Brain microvascular endothelial cell (primary cell): ENCODE measurements around the gene MVK.

Experiments
- DNase-seq: peaks from one replicate; pipeline ENCODE4 v3.0.0-alpha.2; 2020
- H3K27ac ChIP-seq: fragments of 250-450 bp; sonication (Bioruptor Pico); 2 replicates; pipeline ENCODE4 v1.5.1; 2020; ENCODE audit warnings: mild to moderate bottlenecking, moderate library complexity
- H3K27me3 ChIP-seq: fragments of 250-450 bp; sonication (Bioruptor Pico); replicated peaks from 2 replicates; pipeline ENCODE4 v1.5.1; 2020; ENCODE audit warnings: mild to moderate bottlenecking
- H3K36me3 ChIP-seq: fragments of 250-450 bp; sonication (Bioruptor Pico); replicated peaks from 2 replicates; pipeline ENCODE4 v1.5.1; 2020; ENCODE audit warnings: mild to moderate bottlenecking
- H3K4me3 ChIP-seq: 2 replicates; pipeline ENCODE4 v1.5.1; 2011; ENCODE audit warnings: low read depth, mild to moderate bottlenecking, control low read depth, low read length, moderate library complexity
- in situ Hi-C: cut with HindIII; loops from 2 replicates; pipeline ENCODE4 v1.10.0; 2017; ENCODE audit warnings: low sequenced_read_pairs, low pct_ligation_motif_present
- TF ChIP-seq, protein P1 (sequence below): IDR thresholded peaks from 2 replicates; pipeline ENCODE4 v1.5.1; 2011; ENCODE audit warnings: low read depth, mild to moderate bottlenecking, moderate library complexity, low read length, control low read depth, inconsistent platforms; ENCODE audit errors: missing control alignments

Gene MVK

DNA sequence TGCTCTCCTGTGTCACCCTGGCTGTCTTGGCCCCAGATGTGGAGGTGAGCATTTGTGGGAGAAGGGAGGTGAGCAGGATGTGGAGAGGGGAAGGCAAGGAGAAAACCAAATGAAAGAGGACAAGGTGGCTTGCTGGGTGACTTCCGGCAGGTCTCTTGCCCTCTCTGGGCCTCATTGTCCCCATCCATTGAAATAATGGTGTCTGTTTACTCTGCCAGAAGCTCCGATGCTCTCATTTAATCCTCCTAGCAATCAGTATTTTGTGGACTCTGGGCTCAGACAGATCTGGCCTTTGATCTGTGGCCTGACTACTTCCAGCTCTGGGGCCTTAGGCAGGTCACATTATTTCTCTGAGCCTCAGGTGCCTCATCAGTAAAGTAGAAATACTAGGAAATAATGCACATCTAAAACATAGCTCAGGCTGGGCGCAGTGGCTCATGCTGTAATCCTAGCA lies 30.6 kb downstream of the MVK start:
- DNase-seq = no peak
- no peaks in the 10 kb centered on the region for H3K36me3 ChIP-seq
- in situ Hi-C loops = no loop called here
- H3K4me3 ChIP-seq = no peak overlapping the region
- peaks cover 9% of the 10 kb centered on the region for H3K27me3 ChIP-seq
- H3K27ac ChIP-seq = no peak overlapping the region
- TF ChIP-seq, protein P1, sequence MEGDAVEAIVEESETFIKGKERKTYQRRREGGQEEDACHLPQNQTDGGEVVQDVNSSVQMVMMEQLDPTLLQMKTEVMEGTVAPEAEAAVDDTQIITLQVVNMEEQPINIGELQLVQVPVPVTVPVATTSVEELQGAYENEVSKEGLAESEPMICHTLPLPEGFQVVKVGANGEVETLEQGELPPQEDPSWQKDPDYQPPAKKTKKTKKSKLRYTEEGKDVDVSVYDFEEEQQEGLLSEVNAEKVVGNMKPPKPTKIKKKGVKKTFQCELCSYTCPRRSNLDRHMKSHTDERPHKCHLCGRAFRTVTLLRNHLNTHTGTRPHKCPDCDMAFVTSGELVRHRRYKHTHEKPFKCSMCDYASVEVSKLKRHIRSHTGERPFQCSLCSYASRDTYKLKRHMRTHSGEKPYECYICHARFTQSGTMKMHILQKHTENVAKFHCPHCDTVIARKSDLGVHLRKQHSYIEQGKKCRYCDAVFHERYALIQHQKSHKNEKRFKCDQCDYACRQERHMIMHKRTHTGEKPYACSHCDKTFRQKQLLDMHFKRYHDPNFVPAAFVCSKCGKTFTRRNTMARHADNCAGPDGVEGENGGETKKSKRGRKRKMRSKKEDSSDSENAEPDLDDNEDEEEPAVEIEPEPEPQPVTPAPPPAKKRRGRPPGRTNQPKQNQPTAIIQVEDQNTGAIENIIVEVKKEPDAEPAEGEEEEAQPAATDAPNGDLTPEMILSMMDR = no peak

DNA sequence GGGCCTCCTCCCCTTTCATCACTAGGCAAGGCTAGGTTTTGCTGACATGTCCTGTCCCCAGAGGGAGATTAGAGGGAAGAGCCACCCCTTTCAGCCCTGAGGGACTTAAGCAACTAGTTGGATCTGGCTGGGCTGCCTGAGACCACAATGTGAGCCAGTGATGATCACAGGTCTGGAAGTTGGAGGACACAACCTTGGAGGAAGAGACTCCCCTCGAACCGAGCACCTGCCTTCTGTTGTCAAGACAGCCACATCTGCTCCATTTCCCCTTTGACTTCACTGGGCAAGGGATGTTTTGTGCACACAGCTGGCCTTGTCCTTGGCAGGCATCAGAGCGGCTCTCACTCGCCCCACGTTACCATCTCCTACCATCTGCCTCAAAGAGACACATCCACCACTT lies 31.4 kb downstream of the MVK start:
- in situ Hi-C loops = no loop called here
- Histone ChIP-seq H3K4me3 (no peak overlapping the region), H3K27ac (no peak overlapping the region), H3K36me3 (no peaks in the 10 kb centered on the region), H3K27me3 (peaks cover 9% of the 10 kb centered on the region)
- TF ChIP-seq, protein P1 = no peak
- DNase-seq = no peak

DNA sequence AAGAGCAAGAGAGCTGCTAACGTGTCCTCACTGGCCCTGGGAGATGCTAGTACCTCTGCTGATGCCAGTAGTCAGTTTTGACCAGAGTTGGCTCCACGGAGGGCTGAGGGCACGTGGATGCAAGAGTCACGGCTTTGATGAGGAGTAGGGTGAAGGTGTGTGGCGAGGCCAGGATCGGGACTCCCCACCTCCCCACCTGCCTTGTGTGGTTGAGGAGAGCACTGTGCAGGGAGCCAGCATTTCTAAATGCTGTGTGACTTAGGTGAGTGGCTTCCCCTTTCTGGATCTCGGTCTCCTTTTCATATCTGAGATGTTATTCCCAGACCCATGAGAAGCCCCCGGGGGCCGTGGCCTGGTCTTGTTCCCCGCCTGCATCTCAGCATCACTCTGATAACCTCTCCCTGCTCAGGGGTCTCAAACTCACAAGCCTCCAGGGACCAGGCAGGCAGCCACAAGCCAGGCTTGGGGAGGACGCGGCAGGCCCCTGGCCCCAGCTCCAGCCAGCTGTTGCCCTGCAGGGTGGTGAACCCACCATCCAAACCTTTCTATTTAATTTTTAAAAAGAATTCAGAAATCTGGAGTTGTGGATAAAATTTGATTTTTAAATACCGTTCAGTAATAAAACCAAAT lies 32.1 kb downstream of the MVK start:
- TF ChIP-seq, protein P1 = no peak
- peaks cover 9% of the 10 kb centered on the region for H3K27me3 ChIP-seq
- H3K27ac ChIP-seq = no peak overlapping the region
- H3K4me3 ChIP-seq = no peak overlapping the region
- H3K36me3 ChIP-seq = no peaks in the 10 kb centered on the region
- no peak for DNase-seq
- in situ Hi-C loops = no loop called here

DNA sequence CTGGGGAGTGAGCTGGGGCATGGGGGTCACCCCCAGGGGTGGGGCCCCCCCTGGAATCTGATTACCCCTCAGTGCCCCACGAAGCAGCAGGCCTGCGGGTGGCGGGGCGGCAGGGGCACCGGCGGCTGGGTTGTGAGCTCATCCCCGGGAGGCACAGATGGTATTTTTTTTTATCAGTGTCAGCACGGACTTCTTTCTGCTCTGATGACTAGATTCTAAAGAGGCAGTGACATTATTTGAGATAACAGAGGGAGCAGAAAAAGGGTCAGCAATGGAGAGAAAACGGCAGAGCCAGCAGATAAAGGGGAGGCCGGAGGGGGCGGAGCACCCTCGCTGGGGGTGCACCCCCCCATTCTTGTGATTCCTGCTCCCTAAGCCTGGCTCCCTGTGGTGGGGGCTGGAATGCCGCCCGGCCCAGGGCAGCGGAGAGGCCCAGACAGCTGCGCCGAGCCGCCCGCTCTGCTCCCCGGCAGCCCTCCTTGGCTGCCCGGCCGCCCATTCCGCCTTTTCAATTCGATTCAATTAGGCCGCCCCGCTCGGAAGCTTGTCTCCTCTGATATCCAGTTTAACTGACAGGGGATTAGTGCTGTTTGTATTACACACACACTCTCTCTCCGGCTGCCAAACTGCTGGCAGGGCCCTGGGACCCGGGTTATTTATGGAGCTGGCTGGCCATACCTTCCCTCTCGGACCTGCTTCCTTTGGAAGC lies 32.9 kb downstream of the MVK start:
- Histone ChIP-seq H3K27ac (no peak overlapping the region), H3K27me3 (peaks cover 9% of the 10 kb centered on the region), H3K36me3 (no peaks in the 10 kb centered on the region), H3K4me3 (no peak overlapping the region)
- no peak for DNase-seq
- in situ Hi-C loops = no loop called here
- TF ChIP-seq, protein P1 = no peak

DNA sequence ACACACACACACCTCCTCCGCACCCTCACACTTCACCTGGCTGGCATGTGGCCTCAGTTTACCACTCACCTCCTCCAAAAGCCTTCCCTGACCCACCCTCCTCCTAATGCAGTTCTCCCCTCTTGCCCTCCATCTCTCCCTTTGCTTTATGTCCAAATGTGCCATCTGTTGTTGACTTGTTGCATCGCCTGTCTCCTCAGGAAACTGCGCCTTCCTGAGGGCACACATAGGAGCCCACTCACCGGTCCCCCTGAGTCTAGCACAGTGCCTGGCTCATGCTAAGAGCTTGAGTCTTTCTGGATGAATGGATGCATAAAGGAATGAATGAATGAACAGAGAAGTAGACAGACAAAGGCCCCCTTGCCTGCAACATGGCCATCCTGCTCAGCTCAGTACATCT lies 34.0 kb downstream of the MVK start:
- Histone ChIP-seq H3K4me3 (no peak overlapping the region), H3K36me3 (no peaks in the 10 kb centered on the region), H3K27ac (no peak overlapping the region), H3K27me3 (peaks cover 9% of the 10 kb centered on the region)
- no peak for DNase-seq
- TF ChIP-seq, protein P1 = no peak
- in situ Hi-C loops = no loop called here

DNA sequence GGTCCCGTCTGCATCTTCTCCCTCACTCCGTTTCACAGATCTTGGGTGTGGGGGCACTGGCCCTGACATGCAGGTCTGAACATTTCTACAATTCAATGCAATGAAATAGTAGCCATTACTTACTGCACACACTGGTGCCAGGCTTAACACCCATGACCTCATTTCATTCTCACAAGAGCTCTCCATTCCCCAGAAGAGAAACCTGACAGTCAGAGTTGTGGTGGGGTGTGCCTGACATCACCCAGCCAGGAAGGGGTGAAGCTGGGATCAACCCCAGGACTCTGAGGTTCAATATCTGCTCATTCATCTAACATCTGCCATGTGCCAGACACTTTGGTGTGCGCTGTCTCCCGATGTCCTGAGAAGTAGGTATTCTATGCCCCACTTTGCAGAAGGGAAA lies 34.7 kb downstream of the MVK start:
- Histone ChIP-seq H3K4me3 (no peak overlapping the region), H3K27me3 (peaks cover 9% of the 10 kb centered on the region), H3K27ac (no peak overlapping the region), H3K36me3 (no peaks in the 10 kb centered on the region)
- TF ChIP-seq, protein P1 = no peak
- no peak for DNase-seq
- in situ Hi-C loops = no loop called here
